Panc1 (cell line): ENCODE data around the gene ZNF662.

Source experiments
- POLR2AphosphoS5 ChIP-seq: IDR thresholded peaks from 2 replicates; pipeline ENCODE4 v1.6.1; 2012; ENCODE audit warnings: mild to moderate bottlenecking, low read depth, low read length, moderate library complexity
- SIN3A ChIP-seq: IDR thresholded peaks from 2 replicates; pipeline ENCODE4 v1.6.1; 2012; ENCODE audit warnings: low read depth, mild to moderate bottlenecking, low read length, moderate library complexity, borderline replicate concordance; ENCODE audit not compliant: insufficient read depth
- TF ChIP-seq, protein P1 (sequence below): fragments of 450-650 bp; IDR thresholded peaks from 2 replicates; pipeline ENCODE4 v1.5.1; 2017; ENCODE audit warnings: mild to moderate bottlenecking
- TF ChIP-seq, protein P2 (sequence below), 2 experiments: IDR thresholded peaks; 2 replicates each; pipeline ENCODE4 v1.6.1; 2011 to 2012; ENCODE audit warnings: low read depth in 2 of 2, control low read depth in 1 of 2, low read length in 1 of 2, mild to moderate bottlenecking in 1 of 2, moderate library complexity in 1 of 2; ENCODE audit not compliant: insufficient read depth in 1 of 2

DNA sequence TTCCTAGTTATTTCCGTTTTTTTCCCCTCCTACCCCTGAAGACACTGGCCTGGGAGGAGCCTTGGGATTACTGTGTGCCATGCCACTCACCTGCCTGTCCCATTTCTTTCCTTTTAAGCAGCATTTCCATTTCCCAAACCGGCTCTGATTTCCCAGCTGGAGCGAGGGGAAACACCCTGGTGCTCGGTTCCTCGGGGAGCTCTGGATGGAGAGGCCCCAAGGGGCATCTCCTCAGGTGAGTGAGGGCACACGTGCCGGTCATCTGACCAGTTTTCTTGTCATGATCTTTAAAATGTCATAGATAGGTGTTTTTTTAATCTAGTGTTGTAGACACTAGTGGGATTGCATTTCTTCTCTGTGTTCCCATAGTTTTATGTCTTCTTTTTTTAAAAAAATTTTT, 2.7 kb downstream of the ZNF662 start:
- TF ChIP-seq, protein P1, sequence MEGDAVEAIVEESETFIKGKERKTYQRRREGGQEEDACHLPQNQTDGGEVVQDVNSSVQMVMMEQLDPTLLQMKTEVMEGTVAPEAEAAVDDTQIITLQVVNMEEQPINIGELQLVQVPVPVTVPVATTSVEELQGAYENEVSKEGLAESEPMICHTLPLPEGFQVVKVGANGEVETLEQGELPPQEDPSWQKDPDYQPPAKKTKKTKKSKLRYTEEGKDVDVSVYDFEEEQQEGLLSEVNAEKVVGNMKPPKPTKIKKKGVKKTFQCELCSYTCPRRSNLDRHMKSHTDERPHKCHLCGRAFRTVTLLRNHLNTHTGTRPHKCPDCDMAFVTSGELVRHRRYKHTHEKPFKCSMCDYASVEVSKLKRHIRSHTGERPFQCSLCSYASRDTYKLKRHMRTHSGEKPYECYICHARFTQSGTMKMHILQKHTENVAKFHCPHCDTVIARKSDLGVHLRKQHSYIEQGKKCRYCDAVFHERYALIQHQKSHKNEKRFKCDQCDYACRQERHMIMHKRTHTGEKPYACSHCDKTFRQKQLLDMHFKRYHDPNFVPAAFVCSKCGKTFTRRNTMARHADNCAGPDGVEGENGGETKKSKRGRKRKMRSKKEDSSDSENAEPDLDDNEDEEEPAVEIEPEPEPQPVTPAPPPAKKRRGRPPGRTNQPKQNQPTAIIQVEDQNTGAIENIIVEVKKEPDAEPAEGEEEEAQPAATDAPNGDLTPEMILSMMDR: no peak
- TF ChIP-seq POLR2AphosphoS5 (no peak), SIN3A (no peak)
- TF ChIP-seq, protein P2, sequence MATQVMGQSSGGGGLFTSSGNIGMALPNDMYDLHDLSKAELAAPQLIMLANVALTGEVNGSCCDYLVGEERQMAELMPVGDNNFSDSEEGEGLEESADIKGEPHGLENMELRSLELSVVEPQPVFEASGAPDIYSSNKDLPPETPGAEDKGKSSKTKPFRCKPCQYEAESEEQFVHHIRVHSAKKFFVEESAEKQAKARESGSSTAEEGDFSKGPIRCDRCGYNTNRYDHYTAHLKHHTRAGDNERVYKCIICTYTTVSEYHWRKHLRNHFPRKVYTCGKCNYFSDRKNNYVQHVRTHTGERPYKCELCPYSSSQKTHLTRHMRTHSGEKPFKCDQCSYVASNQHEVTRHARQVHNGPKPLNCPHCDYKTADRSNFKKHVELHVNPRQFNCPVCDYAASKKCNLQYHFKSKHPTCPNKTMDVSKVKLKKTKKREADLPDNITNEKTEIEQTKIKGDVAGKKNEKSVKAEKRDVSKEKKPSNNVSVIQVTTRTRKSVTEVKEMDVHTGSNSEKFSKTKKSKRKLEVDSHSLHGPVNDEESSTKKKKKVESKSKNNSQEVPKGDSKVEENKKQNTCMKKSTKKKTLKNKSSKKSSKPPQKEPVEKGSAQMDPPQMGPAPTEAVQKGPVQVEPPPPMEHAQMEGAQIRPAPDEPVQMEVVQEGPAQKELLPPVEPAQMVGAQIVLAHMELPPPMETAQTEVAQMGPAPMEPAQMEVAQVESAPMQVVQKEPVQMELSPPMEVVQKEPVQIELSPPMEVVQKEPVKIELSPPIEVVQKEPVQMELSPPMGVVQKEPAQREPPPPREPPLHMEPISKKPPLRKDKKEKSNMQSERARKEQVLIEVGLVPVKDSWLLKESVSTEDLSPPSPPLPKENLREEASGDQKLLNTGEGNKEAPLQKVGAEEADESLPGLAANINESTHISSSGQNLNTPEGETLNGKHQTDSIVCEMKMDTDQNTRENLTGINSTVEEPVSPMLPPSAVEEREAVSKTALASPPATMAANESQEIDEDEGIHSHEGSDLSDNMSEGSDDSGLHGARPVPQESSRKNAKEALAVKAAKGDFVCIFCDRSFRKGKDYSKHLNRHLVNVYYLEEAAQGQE (IDR thresholded peaks at IDR 0.05; ENCODE audit: insufficient read depth in 1 of 2, low read depth in 2 of 2, low read length in 1 of 2): no peak
